H1 (cell line): ENCODE results near the gene RARB. TPM values are rescaled to one million over a fixed set of nuclear protein-coding genes. Genes with fewer than 3 reads are reported as not detected.

Source experiments
- CBX8 ChIP-seq: fragments of 300-800, 300-1000 bp; sonication (generic); IDR thresholded peaks from 2 replicates; pipeline ENCODE4 v1.7.1; 2016; ENCODE audit warnings: low read depth, low read length, borderline replicate concordance
- CEBPB ChIP-seq: IDR thresholded peaks from 2 replicates; pipeline ENCODE4 v1.6.1; 2012; ENCODE audit warnings: low read depth, low read length
- EZH2 ChIP-seq: fragments of 200-600 bp; sonication (generic); IDR thresholded peaks from 2 replicates; pipeline ENCODE4 v1.7.1; 2012; ENCODE audit warnings: low read depth, mild to moderate bottlenecking, moderate library complexity, low read length, inconsistent platforms; ENCODE audit not compliant: severe bottlenecking
- JUN ChIP-seq: IDR thresholded peaks from 2 replicates; pipeline ENCODE4 v1.6.1; 2011; ENCODE audit warnings: low read depth, mild to moderate bottlenecking, improper control_type of control experiment, low read length
- MAFK ChIP-seq: IDR thresholded peaks from 2 replicates; pipeline ENCODE4 v1.6.1; 2012; ENCODE audit warnings: low read depth, mild to moderate bottlenecking, improper control_type of control experiment, low read length
- NANOG ChIP-seq: IDR thresholded peaks from 2 replicates; pipeline ENCODE4 v1.6.1; 2011; ENCODE audit warnings: low read length, low read depth, mild to moderate bottlenecking, inconsistent platforms; ENCODE audit not compliant: insufficient read depth, poor library complexity, severe bottlenecking
- RFX5 ChIP-seq: IDR thresholded peaks from 2 replicates; pipeline ENCODE4 v1.6.1; 2011; ENCODE audit warnings: low read depth, low read length, improper control_type of control experiment, borderline replicate concordance
- SP1 ChIP-seq: IDR thresholded peaks from 2 replicates; pipeline ENCODE4 v1.6.1; 2011; ENCODE audit warnings: low read depth, low read length
- polyA plus RNA-seq, 7 experiments: library from polyadenylated mRNA; depleted of rRNA in 3 of 7; stranded (reverse) in 5 of 7; unstranded in 2 of 7; fragments of >200 nt in 5 of 7; fragments of 200-250 nt in 2 of 7; gene quantifications; 1 replicate in 5 of 7; 2 replicates in 1 of 7; 4 replicates in 1 of 7; pipeline versions ENCODE4 v1.2.1 to v1.2.3, GENCODE V29; 2011 to 2013; ENCODE audit warnings: missing spikeins in 2 of 7, mixed read lengths in 2 of 7
- total RNA-seq: library from RNA; stranded (reverse); fragmentation: NEBNext Ultra II Directional; extraction: Animal tissue kit (Norgen Biotek cat#: 25700); gene quantifications from 2 replicates; pipeline ENCODE4 v1.2.1, GENCODE V29; 2021

The RARB gene
- total and polyA plus RNA-seq, 2 of the 8 experiments (the other 6 are each of a cell fraction or from before 2014, with no cell fraction given): 0.15 to 0.22 TPM

- TF ChIP-seq CEBPB (no peak), EZH2 (no peak), RFX5 (no peak), JUN (no peak), NANOG (no peak), CBX8 (no peak), MAFK (no peak), SP1 (no peak)
- TF ChIP-seq, all 59 proteins: peak for 0
These were observed 14.4 kb downstream of the RARB start (continued) for GRCh38 chr3:25442486-25442885.
